HUES64 (cell line): ENCODE measurements around the gene RSPH4A. TPM values are rescaled to one million over a fixed set of nuclear protein-coding genes. Genes with fewer than 3 reads are reported as not detected.

Experiments
- H3K27ac ChIP-seq: 2 replicates; pipeline ENCODE4 v1.7.0; 2013; ENCODE audit warnings: low read depth, low read length, inconsistent platforms
- H3K27me3 ChIP-seq: 2 replicates; pipeline ENCODE4 v1.6.1; 2013; ENCODE audit warnings: mild to moderate bottlenecking, low read length; ENCODE audit not compliant: insufficient read depth
- H3K36me3 ChIP-seq: 2 replicates; pipeline ENCODE4 v1.6.1; 2013; ENCODE audit warnings: mild to moderate bottlenecking, low read length; ENCODE audit not compliant: insufficient read depth
- H3K4me1 ChIP-seq: 2 replicates; pipeline ENCODE4 v1.6.1; 2013; ENCODE audit warnings: mild to moderate bottlenecking, low read length, moderate library complexity; ENCODE audit not compliant: insufficient read depth
- H3K4me3 ChIP-seq: 2 replicates; pipeline ENCODE4 v1.5.1; 2013; ENCODE audit warnings: mild to moderate bottlenecking, low read length, moderate library complexity
- H3K9ac ChIP-seq: 2 replicates; pipeline ENCODE4 v1.6.1; 2013; ENCODE audit warnings: mild to moderate bottlenecking, low read depth, low read length
- H3K9me3 ChIP-seq: 2 replicates; pipeline ENCODE4 v1.6.1; 2013; ENCODE audit warnings: low read depth, low read length; ENCODE audit not compliant: insufficient read depth
- WGBS: fragments of 150-250, 120-280 bp; methylation state at CpG from one replicate; pipeline ENCODE4 v1.1.7; 2013; ENCODE audit warnings: missing lambda C conversion rate; 5-methylcytosine and 5-hydroxymethylcytosine counted together
- polyA plus RNA-seq, 2 experiments: library from polyadenylated mRNA; stranded (reverse); fragments of 50-300 nt; gene quantifications; one replicate each; pipeline ENCODE4 v1.2.3, GENCODE V29; 2013

The RSPH4A gene
- polyA plus RNA-seq (2013, experiment 1 of 2), result 0.90 TPM
- 0.44 TPM for polyA plus RNA-seq (2013, experiment 2 of 2)

DNA sequence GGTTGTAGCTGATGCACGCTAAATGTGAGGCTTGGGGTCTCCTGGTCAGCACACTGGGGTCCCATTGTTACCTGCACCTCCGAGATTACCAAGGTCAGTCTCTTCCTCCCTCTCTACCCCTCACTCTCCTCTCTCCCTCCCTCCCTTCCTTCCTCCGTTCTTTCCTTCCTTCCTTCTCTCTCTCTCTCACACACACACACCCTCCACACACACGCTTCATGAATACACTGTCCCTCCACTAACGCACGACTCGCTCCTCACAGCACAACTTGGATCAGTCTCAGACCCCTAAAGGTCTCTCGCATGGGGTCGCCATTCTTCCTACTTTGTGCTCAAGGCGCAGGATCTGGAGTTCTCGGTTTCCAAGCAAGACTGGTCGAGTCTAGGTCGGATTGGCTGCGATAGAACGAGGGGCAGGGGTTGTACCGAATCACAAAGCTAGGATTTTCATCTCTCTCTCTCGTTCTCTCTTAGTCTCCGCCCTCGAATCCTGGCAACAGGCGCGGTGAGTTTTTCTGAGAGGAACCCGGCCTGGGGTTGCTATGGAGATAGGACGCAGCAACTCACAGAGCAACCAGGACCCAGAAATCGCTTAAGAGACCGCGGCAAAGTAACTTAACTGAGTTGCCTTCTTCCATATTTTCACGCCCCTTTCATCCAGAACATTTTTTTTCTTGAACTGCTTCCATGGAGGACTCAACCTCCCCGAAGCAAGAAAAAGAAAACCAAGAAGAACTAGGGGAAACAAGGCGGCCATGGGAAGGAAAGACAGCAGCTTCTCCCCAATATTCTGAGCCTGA is at the start of gene RSPH4A:
Gene RSPH4A (plus strand): TSS at position 543 of the 800 bp plus-strand sequence. CDS start 145 bp downstream, at position 688.
- Histone ChIP-seq H3K4me3 (peak within 1 kb of the TSS; percentile 87), H3K9me3 (no peaks in the 10 kb centered on the region), H3K9ac (peak within 1 kb of the TSS; percentile 93), H3K27me3 (peaks cover 21% of the 10 kb centered on the region), H3K36me3 (no peaks in the 10 kb centered on the region), H3K4me1 (peaks cover 5% of the 10 kb centered on the region; the same call in 1 of the 2 replicates), H3K27ac (peak within 1 kb of the TSS; percentile 22; the same call in 1 of the 2 replicates)
- under 1% methylated on average over 29 of the region's 29 CpGs for WGBS

DNA sequence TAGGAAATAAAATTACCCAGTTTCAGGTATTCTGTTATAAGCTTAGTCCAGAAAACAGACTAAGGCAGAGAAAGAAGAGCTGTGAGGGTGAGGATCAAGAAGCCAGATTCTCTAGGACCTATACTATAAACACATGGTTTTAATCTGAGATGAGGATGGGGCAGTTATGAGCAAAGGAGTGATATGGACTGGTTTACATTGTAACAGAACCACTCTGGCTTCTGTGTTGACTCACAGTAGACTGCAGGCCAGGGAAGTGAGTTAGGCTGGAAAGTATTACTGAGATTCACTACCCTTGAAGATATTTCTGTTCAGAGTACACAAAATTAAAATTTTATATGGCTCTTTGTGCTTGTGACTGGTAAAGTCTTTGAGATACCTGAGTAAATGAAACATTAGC is 48.2 kb upstream of the RSPH4A start:
- H3K4me3 ChIP-seq, result no peak overlapping the region
- H3K9ac ChIP-seq, result no peak overlapping the region
- no peak overlapping the region for H3K27ac ChIP-seq
- H3K27me3 ChIP-seq, result no peaks in the 10 kb centered on the region; the same call in 1 of the 2 replicates
- H3K9me3 ChIP-seq, result no peaks in the 10 kb centered on the region
- H3K36me3 ChIP-seq, result no peaks in the 10 kb centered on the region
- H3K4me1 ChIP-seq, result 0 out of 2 replicates have a peak, but pooled peaks cover 5% of the 10 kb centered on the region

DNA sequence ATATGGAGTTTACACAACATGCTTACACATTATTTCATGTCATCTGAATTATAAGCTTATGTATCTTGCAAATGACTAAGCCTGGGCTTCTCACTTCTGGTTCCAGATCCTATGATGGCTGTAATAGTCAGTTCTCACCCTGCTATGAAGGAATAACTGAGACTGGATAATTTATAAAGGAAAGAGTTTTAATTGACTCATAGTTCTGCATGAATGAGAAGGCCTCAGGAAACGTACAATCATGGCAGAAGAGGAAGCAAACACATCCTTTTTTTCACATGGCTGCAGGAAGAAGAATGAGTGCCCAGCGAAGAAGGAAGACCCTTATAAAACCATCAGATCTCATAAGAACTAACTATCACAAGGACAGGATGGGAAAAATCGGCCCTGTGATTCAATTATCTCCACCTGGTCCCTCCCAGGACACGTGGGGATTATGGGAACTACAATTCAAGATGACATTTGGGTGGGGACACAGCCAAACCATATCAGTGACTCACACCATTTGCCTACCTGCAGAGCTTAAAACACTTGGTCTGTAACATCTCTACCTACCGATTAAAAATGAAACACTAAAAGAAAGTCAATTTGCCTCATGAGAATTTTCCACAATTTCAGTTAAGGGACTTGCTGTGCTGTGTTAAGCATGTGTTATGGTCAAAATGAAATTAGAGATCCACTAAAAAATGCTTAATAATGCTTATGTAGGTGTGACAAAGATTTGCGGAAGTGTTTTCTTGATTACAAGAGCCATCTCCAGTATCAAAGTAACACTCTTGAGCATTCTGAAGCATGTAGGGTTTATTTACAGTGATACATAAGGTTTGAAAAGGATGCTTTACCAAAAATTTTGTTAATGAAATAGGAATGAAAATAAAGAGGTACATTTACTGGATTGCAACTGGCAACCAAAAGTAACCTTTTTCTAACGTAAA is 47.2 kb upstream of the RSPH4A start:
- no peaks in the 10 kb centered on the region for H3K9me3 ChIP-seq
- H3K4me3 ChIP-seq, result peak overlapping the region; percentile 89; the same call in 1 of the 2 replicates
- WGBS, result 76% methylated on average over 7 of the region's 7 CpGs
- no peak overlapping the region for H3K9ac ChIP-seq
- 0 out of 2 replicates have a peak, but pooled peaks cover 5% of the 10 kb centered on the region for H3K4me1 ChIP-seq
- H3K36me3 ChIP-seq, result peaks cover 3% of the 10 kb centered on the region; the same call in 1 of the 2 replicates
- no peaks in the 10 kb centered on the region; the same call in 1 of the 2 replicates for H3K27me3 ChIP-seq
- no peak overlapping the region for H3K27ac ChIP-seq

DNA sequence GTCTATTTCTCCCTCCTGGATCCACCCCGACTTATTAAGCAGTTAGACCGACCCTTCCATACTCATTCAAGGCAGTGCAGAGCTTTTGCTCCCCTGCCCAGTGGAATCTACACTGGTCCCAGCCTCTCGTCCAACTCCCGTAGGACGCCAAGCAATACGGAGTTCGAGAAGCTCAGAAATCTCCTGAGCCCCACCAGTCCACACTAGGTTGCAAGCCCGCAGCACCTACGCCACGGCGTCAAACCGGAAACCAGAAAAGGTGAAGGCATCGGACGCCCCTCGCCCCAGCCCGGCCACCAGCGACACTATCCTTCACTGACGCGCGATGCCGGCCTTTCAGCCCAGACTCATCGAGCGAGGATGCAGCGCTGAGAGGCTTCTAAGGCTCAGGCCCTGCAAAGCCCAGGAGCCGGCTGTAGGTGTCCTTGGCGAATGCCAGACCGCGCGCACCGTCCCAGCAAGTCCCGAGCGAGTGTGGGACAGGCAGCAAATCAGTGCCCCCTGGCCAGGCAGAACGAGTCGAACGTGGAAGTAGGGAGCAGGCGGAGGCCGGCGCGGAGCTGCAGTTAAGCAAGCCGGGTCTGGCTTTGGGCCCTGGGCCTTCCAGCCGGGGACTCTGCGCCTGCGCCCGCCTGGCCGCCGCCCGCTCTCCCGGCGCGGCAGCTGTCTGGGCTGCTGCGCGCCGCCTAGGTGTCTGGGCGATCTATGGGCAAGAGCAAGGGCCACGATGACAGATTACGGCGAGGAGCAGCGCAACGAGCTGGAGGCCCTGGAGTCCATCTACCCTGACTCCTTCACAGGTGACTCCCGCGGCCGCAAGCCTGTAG is 45.2 kb upstream of the RSPH4A start, which contains the start of gene RWDD1:
Gene RWDD1 (plus strand): TSS at position 649 of the 827 bp plus-strand sequence. CDS start 79 bp downstream, at position 728.
- Histone ChIP-seq H3K27ac (peak within 1 kb of the TSS; percentile 85), H3K27me3 (no peaks in the 10 kb centered on the region; the same call in 1 of the 2 replicates)
- WGBS, result under 1% methylated on average over 62 of the region's 62 CpGs

DNA sequence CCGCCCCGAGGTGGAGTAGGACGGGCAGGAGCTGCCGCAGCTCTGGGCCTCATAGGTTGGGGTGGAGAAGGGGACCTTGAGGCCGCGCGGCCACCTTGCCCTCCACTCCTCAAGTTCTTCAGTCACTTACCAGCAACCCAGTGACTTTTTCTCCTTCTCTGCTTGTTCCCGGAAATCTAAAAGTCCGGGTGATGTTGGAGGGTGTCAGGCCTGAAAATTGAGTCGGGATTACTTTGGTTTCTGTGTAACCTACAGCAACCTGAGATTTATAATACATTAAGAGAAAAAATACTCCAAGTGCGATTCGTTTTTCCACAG is 44.6 kb upstream of the RSPH4A start:
- H3K4me1 ChIP-seq, result 0 out of 2 replicates have a peak, but pooled peaks cover 5% of the 10 kb centered on the region
- 3% methylated on average over 8 of the region's 12 CpGs for WGBS
- H3K36me3 ChIP-seq, result peaks cover 16% of the 10 kb centered on the region
- H3K9ac ChIP-seq, result peak overlapping the region; percentile 88
- peak overlapping the region; percentile 89 for H3K4me3 ChIP-seq
- no peaks in the 10 kb centered on the region for H3K9me3 ChIP-seq
- H3K27ac ChIP-seq, result peak overlapping the region; percentile 85
- no peaks in the 10 kb centered on the region; the same call in 1 of the 2 replicates for H3K27me3 ChIP-seq

More for the DNA sequence above, 45.2 kb upstream of the RSPH4A start, which contains the start of gene RWDD1:
- H3K9me3 ChIP-seq, result no peaks in the 10 kb centered on the region
- H3K4me3 ChIP-seq, result peak within 1 kb of the TSS; percentile 89
- 0 out of 2 replicates have a peak, but pooled peaks cover 5% of the 10 kb centered on the region for H3K4me1 ChIP-seq
- peak within 1 kb of the TSS; percentile 92 for H3K9ac ChIP-seq
- peaks cover 10% of the 10 kb centered on the region for H3K36me3 ChIP-seq

DNA sequence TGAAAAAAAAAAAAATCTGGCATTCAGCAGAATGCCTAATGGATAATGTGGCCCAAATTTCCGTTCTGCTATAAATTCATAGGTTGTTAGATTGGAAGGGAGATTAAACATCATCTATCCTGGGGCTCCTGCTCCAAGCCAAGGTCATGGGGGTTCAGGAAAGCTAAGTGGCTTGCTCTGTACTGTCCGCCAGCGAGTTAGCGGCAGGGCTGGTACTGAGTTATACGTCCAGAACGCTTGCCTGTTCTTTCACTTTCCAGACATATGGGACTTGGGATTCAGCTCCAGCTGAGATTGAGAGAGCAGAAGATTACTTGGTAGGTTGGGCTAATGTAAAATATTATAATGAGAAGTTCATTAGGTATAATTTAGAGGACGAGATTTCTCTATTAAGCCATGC is 44.1 kb upstream of the RSPH4A start:
- H3K4me3 ChIP-seq, result peak overlapping the region; percentile 89
- H3K27ac ChIP-seq, result no peak overlapping the region
- 0 out of 2 replicates have a peak, but pooled peaks cover 5% of the 10 kb centered on the region for H3K4me1 ChIP-seq
- peaks cover 20% of the 10 kb centered on the region for H3K36me3 ChIP-seq
- no peaks in the 10 kb centered on the region; the same call in 1 of the 2 replicates for H3K27me3 ChIP-seq
- 7% methylated on average over 6 of the region's 7 CpGs for WGBS
- H3K9ac ChIP-seq, result peak overlapping the region; percentile 88
- H3K9me3 ChIP-seq, result no peaks in the 10 kb centered on the region

DNA sequence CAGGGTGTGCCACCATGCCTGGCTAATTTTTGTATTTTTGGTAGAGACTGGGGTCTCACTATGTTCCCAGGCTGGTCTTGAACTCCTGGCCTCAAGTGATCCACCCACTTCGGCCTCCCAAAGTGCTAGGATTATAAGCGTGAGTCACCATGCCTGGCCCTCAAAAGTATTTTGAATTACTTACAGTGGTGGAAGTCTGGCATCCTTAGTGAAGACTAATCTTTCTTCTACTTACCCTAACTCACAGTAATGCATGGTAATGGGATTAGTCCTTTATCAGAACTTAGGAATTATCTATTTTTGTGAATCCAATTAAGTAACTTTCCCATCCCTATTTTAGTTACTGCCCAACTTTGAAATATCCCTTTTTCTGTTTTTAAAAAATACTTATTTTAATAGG is 41.1 kb upstream of the RSPH4A start:
- Histone ChIP-seq H3K36me3 (peaks cover 38% of the 10 kb centered on the region), H3K9ac (no peak overlapping the region), H3K9me3 (no peaks in the 10 kb centered on the region), H3K27me3 (no peaks in the 10 kb centered on the region), H3K4me3 (no peak overlapping the region), H3K27ac (no peak overlapping the region), H3K4me1 (no peaks in the 10 kb centered on the region)
- 98% methylated on average over 2 of the region's 2 CpGs for WGBS

DNA sequence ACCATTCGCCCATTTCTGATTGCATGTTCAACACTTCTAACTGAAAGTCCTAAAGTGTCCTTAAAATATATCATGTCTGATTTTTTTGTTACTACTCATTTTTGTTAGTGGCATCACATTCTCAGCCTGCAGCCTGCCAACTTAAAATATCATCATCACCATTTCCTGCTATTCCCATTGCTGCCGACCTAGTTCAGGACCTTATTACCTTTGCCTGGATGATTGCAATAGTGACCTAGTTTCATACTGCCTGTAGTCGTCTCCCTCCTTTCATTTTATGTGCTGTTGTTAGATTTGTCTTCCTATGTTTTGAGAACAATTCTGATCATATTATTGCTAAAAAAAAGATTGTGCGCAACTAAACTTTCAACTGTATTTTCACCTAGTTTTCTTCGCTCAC is 38.8 kb upstream of the RSPH4A start:
- peaks cover 54% of the 10 kb centered on the region for H3K36me3 ChIP-seq
- no peak overlapping the region for H3K27ac ChIP-seq
- H3K9ac ChIP-seq, result no peak overlapping the region
- 93% methylated on average over 5 of the region's 5 CpGs for WGBS
- no peak overlapping the region for H3K4me3 ChIP-seq
- H3K9me3 ChIP-seq, result no peaks in the 10 kb centered on the region
- no peaks in the 10 kb centered on the region for H3K4me1 ChIP-seq
- no peaks in the 10 kb centered on the region for H3K27me3 ChIP-seq

DNA sequence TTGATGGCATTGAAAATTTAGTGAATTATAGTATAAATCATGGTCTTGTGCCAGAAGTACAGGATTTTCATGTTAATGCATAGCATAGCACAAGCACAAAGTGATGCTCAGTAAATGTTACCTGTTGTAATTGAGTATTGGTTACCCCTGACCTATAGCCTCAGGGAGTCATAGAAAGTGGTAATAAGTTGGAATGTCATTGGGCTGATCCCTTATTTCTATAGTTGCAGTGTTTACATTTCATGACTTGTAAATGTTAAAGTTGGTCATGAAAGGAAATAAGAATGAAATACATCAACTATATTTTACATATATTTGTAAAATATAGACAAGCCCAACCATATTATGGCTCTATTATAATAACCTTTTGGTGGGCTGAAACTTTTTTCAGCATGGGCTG is 37.9 kb upstream of the RSPH4A start:
- H3K36me3 ChIP-seq, result peaks cover 57% of the 10 kb centered on the region
- no peaks in the 10 kb centered on the region for H3K9me3 ChIP-seq
- no peak overlapping the region for H3K9ac ChIP-seq
- H3K4me3 ChIP-seq, result no peak overlapping the region
- H3K27ac ChIP-seq, result no peak overlapping the region
- H3K4me1 ChIP-seq, result no peaks in the 10 kb centered on the region
- H3K27me3 ChIP-seq, result no peaks in the 10 kb centered on the region

DNA sequence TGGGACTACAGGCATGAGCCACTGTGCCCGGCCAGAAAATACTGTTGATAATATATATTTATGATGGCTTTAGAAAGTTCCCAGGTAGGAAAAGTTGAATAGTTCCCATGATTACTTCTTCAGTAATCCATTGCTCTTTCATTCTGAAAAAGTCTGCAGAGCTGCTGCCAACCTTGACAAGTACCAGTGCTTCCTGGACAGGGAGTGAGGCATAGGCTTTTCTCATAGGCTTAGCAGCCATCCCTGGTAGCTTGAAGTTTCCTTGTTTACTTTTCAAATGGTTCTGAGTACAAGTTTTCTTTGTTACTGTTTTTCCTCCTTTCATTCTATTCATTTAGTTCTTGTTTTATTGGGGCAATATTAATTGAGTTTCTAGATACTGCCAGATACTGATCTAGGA is 37.1 kb upstream of the RSPH4A start:
- Histone ChIP-seq H3K4me3 (no peak overlapping the region), H3K36me3 (peaks cover 53% of the 10 kb centered on the region), H3K27me3 (no peaks in the 10 kb centered on the region), H3K4me1 (no peaks in the 10 kb centered on the region), H3K9ac (no peak overlapping the region), H3K9me3 (no peaks in the 10 kb centered on the region), H3K27ac (no peak overlapping the region)
- WGBS, result 100% methylated on average over 1 of the region's 1 CpG
